ENCODE data around the gene SLC7A7.
"Not testable (repeated sequence)": the region's sequence is repeated elsewhere in the genome, so short reads cannot be mapped to it uniquely, and the experiment has no call there.

SLC7A7 gene

GRCh38 chr14:22811722-22812121, 3.5 kb downstream of the SLC7A7 start:
- peak overlapping the region; percentile 36 for H3K27ac ChIP-seq
- H2AFZ ChIP-seq, result no peak overlapping the region
- peak overlapping the region; percentile 17 for H3K4me2 ChIP-seq (ENCODE audit: low read length)
- H3K36me3 ChIP-seq (ENCODE audit: control insufficient read depth, insufficient read depth, low read length), result no peaks in the 10 kb centered on the region
- H3K4me3 ChIP-seq (ENCODE audit: low read depth, low read length), result peak overlapping the region; percentile 27
- H3K9ac ChIP-seq, result no peak overlapping the region
- TF ChIP-seq, protein P1, sequence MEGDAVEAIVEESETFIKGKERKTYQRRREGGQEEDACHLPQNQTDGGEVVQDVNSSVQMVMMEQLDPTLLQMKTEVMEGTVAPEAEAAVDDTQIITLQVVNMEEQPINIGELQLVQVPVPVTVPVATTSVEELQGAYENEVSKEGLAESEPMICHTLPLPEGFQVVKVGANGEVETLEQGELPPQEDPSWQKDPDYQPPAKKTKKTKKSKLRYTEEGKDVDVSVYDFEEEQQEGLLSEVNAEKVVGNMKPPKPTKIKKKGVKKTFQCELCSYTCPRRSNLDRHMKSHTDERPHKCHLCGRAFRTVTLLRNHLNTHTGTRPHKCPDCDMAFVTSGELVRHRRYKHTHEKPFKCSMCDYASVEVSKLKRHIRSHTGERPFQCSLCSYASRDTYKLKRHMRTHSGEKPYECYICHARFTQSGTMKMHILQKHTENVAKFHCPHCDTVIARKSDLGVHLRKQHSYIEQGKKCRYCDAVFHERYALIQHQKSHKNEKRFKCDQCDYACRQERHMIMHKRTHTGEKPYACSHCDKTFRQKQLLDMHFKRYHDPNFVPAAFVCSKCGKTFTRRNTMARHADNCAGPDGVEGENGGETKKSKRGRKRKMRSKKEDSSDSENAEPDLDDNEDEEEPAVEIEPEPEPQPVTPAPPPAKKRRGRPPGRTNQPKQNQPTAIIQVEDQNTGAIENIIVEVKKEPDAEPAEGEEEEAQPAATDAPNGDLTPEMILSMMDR (IDR thresholded peaks at IDR 0.05), result no peak
- H3K9me3 ChIP-seq (ENCODE audit: control insufficient read depth, low read length), result no peaks in the 10 kb centered on the region
- no peaks in the 10 kb centered on the region for H3K27me3 ChIP-seq (ENCODE audit: control insufficient read depth, insufficient read depth, low read length)
- H3K4me1 ChIP-seq, result peaks cover 31% of the 10 kb centered on the region
- H3K79me2 ChIP-seq, result no peaks in the 10 kb centered on the region

DNA sequence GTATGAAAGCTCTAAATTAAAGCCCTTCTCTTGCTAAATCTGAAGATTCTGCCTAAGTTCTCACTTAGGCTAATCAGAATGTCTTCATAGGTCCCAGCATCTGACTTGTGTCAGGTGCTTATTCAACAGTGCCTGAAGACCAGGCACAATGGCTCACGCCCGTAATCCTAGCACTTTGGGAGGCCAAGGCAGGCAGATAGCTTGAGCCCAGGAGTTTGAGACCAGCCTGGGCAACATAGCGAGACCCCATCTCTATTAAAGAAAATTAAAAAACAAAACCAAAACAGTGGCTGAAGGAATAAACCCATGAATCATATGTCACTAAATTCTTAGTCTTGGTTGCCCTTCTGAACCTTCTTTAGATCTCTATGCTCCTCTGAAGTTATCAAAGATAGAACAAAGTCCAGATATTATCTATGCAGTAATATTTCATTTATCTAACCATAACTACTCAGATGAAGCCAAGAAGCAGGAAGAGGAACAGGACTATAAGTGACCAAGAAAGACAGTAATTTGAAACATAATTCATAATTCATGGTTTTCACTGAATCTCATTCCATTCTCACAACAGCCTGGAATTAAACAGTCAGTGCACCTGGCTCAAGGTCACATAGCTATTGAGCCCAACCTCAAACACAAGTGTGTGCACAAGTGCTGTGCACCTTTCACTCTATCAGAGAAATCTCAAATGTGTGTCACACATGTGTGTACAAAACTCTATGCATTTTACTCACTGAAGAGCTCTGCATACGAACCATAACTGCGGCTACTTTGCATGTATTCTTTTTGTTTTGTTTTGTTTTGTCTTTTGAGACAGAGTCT, 6.6 kb downstream of the SLC7A7 start:
- TF ChIP-seq, protein P1 (IDR thresholded peaks at IDR 0.05), result no peak
- Histone ChIP-seq H3K36me3 (ENCODE audit: control insufficient read depth, insufficient read depth, low read length) (no peaks in the 10 kb centered on the region), H3K4me3 (ENCODE audit: low read depth, low read length) (no peak overlapping the region)

GRCh38 chr14:22807432-22808087, 7.7 kb downstream of the SLC7A7 start:
- Histone ChIP-seq H3K79me2 (peaks cover under 1% of the 10 kb centered on the region), H3K36me3 (ENCODE audit: control insufficient read depth, insufficient read depth, low read length) (no peaks in the 10 kb centered on the region), H3K4me3 (ENCODE audit: low read depth, low read length) (peak overlapping the region; percentile 16), H3K27ac (peak overlapping the region; percentile 77), H3K9me3 (ENCODE audit: control insufficient read depth, low read length) (no peaks in the 10 kb centered on the region), H3K4me2 (ENCODE audit: low read length) (peak overlapping the region; percentile 31), H3K27me3 (ENCODE audit: control insufficient read depth, insufficient read depth, low read length) (no peaks in the 10 kb centered on the region), H2AFZ (peak overlapping the region; percentile 52), H3K9ac (no peak overlapping the region), H3K4me1 (peaks cover 13% of the 10 kb centered on the region)
- TF ChIP-seq, protein P1 (IDR thresholded peaks at IDR 0.05), result no peak

More for the DNA sequence above, 6.6 kb downstream of the SLC7A7 start:
- Histone ChIP-seq H3K27me3 (ENCODE audit: control insufficient read depth, insufficient read depth, low read length) (no peaks in the 10 kb centered on the region), H3K9me3 (ENCODE audit: control insufficient read depth, low read length) (no peaks in the 10 kb centered on the region), H3K79me2 (no peaks in the 10 kb centered on the region), H3K27ac (peak overlapping the region; percentile 77), H3K9ac (no peak overlapping the region), H3K4me1 (peaks cover 15% of the 10 kb centered on the region), H3K4me2 (ENCODE audit: low read length) (no peak overlapping the region), H2AFZ (no peak overlapping the region)

DNA sequence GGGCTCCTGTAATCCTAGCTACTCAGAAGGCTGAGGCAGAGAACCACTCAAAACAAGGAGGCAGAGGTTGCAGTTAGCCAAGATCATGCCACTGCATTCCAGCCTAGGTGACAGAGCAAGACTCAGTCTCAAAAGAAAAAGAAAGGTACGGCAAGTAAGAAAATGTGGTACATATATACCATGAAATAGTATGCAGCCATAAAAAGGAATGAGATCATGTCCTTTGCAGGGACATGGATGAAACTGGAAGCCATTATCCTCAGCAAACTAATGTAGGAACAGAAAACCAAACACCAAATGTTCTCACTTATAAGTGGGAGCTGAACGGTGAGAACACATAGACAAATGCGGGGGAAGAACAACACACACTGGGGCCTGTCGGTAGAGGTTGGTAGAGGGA, 10.0 kb downstream of the SLC7A7 start:
- not testable (repeated sequence) for H3K27ac ChIP-seq; H3K9ac ChIP-seq; H3K9me3 ChIP-seq (ENCODE audit: control insufficient read depth, low read length); H3K79me2 ChIP-seq; H2AFZ ChIP-seq; H3K27me3 ChIP-seq (ENCODE audit: control insufficient read depth, insufficient read depth, low read length); H3K4me3 ChIP-seq (ENCODE audit: low read depth, low read length); H3K36me3 ChIP-seq (ENCODE audit: control insufficient read depth, insufficient read depth, low read length); H3K4me2 ChIP-seq (ENCODE audit: low read length)
- H3K4me1 ChIP-seq, result peaks cover 22% of the 10 kb centered on the region

GRCh38 chr14:22803687-22803974, 11.6 kb downstream of the SLC7A7 start:
- H3K9ac ChIP-seq, result no peak overlapping the region
- no peaks in the 10 kb centered on the region for H3K9me3 ChIP-seq (ENCODE audit: control insufficient read depth, low read length)
- no peaks in the 10 kb centered on the region for H3K36me3 ChIP-seq (ENCODE audit: control insufficient read depth, insufficient read depth, low read length)
- peaks cover 15% of the 10 kb centered on the region for H3K4me1 ChIP-seq
- H2AFZ ChIP-seq, result no peak overlapping the region
- peaks cover 13% of the 10 kb centered on the region for H3K79me2 ChIP-seq
- H3K27ac ChIP-seq, result no peak overlapping the region
- H3K27me3 ChIP-seq (ENCODE audit: control insufficient read depth, insufficient read depth, low read length), result no peaks in the 10 kb centered on the region
- H3K4me3 ChIP-seq (ENCODE audit: low read depth, low read length), result no peak overlapping the region
- no peak overlapping the region for H3K4me2 ChIP-seq (ENCODE audit: low read length)
- TF ChIP-seq, protein P1 (IDR thresholded peaks at IDR 0.05), result no peak

Measured in parathyroid adenoma (tissue), 2 donors.